ENCODE results near the gene PTK7.

GRCh38 chr6:43037197-43037596 is 38.9 kb upstream of the PTK7 start:
- TF ChIP-seq POLR2AphosphoS5 (IDR thresholded peaks at IDR 0.05; ENCODE audit: low read depth, low read length): no peak
- TF ChIP-seq ZFX (IDR thresholded peaks at IDR 0.05): no peak
- no peak for TF ChIP-seq POLR2A (IDR thresholded peaks at IDR 0.05; ENCODE audit: borderline replicate concordance, extremely low read depth, insufficient read depth, insufficient read length)
- no peak for TF ChIP-seq CTCF (IDR thresholded peaks at IDR 0.05 in 2 of 3, conservative IDR thresholded peaks at IDR 0.05 in 1 of 3; ENCODE audit: borderline replicate concordance in 1 of 3, insufficient read depth in 1 of 3, low read depth in 2 of 3, low read length in 2 of 3)
- TF ChIP-seq EZH2 (IDR thresholded peaks at IDR 0.05): no peak
- no peak for TF ChIP-seq SP1 (IDR thresholded peaks at IDR 0.05; ENCODE audit: low read depth)
- no peak for TF ChIP-seq ZNF274 (IDR thresholded peaks at IDR 0.05; ENCODE audit: low read depth, low read length)
